Measurements from ENCODE around the gene HUNK. TPM values are rescaled to one million over a fixed set of nuclear protein-coding genes. Genes with fewer than 3 reads are reported as not detected.

The HUNK gene
- total and polyA plus RNA-seq, 2 experiments from 2014 or later: 1.6 to 5.1 TPM

GRCh38 chr21:31915566-31915965 lies 42.7 kb downstream of the HUNK start:
- DNase-seq (ENCODE audit: low spot score): no peak
- Histone ChIP-seq H3K79me2 (replicated peaks; ENCODE audit: insufficient read depth) (peaks cover 5% of the 10 kb centered on the region; the same call in 1 of the 2 replicates), H3K4me2 (no peak overlapping the region), H2AFZ (no peak overlapping the region), H3K4me3 (no peak overlapping the region), H3K36me3 (ENCODE audit: insufficient read depth) (no peaks in the 10 kb centered on the region), H3K4me1 (ENCODE audit: insufficient read depth) (peaks cover 35% of the 10 kb centered on the region), H3K9me2 (ENCODE audit: insufficient read depth) (peaks cover 4% of the 10 kb centered on the region; the same call in 1 of the 2 replicates), H3K27me3 (ENCODE audit: insufficient read depth) (no peaks in the 10 kb centered on the region), H3K27ac (ENCODE audit: low read depth) (no peak overlapping the region), H3F3A (replicated peaks; ENCODE audit: low read depth) (no peaks in the 10 kb centered on the region), H4K20me1 (replicated peaks; ENCODE audit: insufficient read depth) (no peaks in the 10 kb centered on the region)
- TF ChIP-seq, protein P1, sequence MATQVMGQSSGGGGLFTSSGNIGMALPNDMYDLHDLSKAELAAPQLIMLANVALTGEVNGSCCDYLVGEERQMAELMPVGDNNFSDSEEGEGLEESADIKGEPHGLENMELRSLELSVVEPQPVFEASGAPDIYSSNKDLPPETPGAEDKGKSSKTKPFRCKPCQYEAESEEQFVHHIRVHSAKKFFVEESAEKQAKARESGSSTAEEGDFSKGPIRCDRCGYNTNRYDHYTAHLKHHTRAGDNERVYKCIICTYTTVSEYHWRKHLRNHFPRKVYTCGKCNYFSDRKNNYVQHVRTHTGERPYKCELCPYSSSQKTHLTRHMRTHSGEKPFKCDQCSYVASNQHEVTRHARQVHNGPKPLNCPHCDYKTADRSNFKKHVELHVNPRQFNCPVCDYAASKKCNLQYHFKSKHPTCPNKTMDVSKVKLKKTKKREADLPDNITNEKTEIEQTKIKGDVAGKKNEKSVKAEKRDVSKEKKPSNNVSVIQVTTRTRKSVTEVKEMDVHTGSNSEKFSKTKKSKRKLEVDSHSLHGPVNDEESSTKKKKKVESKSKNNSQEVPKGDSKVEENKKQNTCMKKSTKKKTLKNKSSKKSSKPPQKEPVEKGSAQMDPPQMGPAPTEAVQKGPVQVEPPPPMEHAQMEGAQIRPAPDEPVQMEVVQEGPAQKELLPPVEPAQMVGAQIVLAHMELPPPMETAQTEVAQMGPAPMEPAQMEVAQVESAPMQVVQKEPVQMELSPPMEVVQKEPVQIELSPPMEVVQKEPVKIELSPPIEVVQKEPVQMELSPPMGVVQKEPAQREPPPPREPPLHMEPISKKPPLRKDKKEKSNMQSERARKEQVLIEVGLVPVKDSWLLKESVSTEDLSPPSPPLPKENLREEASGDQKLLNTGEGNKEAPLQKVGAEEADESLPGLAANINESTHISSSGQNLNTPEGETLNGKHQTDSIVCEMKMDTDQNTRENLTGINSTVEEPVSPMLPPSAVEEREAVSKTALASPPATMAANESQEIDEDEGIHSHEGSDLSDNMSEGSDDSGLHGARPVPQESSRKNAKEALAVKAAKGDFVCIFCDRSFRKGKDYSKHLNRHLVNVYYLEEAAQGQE (IDR thresholded peaks at IDR 0.05; ENCODE audit: unreplicated experiment): no peak
- no peak for TF ChIP-seq POLR2AphosphoS5 (IDR thresholded peaks at IDR 0.05; ENCODE audit: low read depth)
- TF ChIP-seq CREB1 (CRISPR knock-in tag; IDR thresholded peaks at IDR 0.05; ENCODE audit: low read depth): no peak
- TF ChIP-seq ZNF114 (CRISPR knock-in tag; IDR thresholded peaks at IDR 0.05): no peak
- no peak for TF ChIP-seq EZH2 (IDR thresholded peaks at IDR 0.05; ENCODE audit: low read depth, unreplicated experiment)
- TF ChIP-seq ZNF331 (CRISPR knock-in tag; IDR thresholded peaks at IDR 0.05; ENCODE audit: low read depth): no peak
- TF ChIP-seq NANOG (IDR thresholded peaks at IDR 0.05; ENCODE audit: borderline replicate concordance): no peak
- TF ChIP-seq EZH2phosphoT487 (IDR thresholded peaks at IDR 0.05; ENCODE audit: unreplicated experiment): no peak
- no peak for TF ChIP-seq CTCF (conservative IDR thresholded peaks at IDR 0.05; ENCODE audit: low read depth in 2 of 2)
- TF ChIP-seq ZNF462 (CRISPR knock-in tag; IDR thresholded peaks at IDR 0.05): no peak
- TF ChIP-seq JUNB (IDR thresholded peaks at IDR 0.05; ENCODE audit: unreplicated experiment): no peak
- no peak for TF ChIP-seq STAT1 (IDR thresholded peaks at IDR 0.05; ENCODE audit: unreplicated experiment)
- no peak for TF ChIP-seq ETS1 (IDR thresholded peaks at IDR 0.05)
- Mint-ChIP-seq H3K4me1 (peaks cover 43% of the 10 kb centered on the region), H3K4me3 (no peak overlapping the region), H3K36me3 (ENCODE audit: low read depth) (peaks cover 26% of the 10 kb centered on the region), H3K27ac (no peak overlapping the region), H3K27me3 (ENCODE audit: insufficient read depth, low read depth, poor library complexity) (peaks cover 18% of the 10 kb centered on the region), H3K9me3 (peaks cover 13% of the 10 kb centered on the region)
- no peak for ATAC-seq
